GM12891 (cell line): Measurements from ENCODE around the gene CACNA2D1.

Source experiments
- POLR2A ChIP-seq: IDR thresholded peaks from 2 replicates; pipeline ENCODE4 v1.6.1; 2011; ENCODE audit warnings: low read depth, low read length, control low read depth
- POLR2AphosphoS5 ChIP-seq: IDR thresholded peaks from 2 replicates; pipeline ENCODE4 v1.6.1; 2011; ENCODE audit warnings: low read depth, low read length, control low read depth
- TAF1 ChIP-seq: IDR thresholded peaks from 2 replicates; pipeline ENCODE4 v1.6.1; 2011; ENCODE audit warnings: low read depth, low read length, control low read depth

GRCh38 chr7:82404094-82404493 is 39.5 kb downstream of the CACNA2D1 start:
- TF ChIP-seq POLR2A = no peak
- TF ChIP-seq POLR2AphosphoS5 = no peak
- no peak for TF ChIP-seq TAF1
